GM19395 (cell line): ENCODE measurements around the gene KCNN3.

Source experiments
- ATAC-seq: cut with Tn5 transposase; IDR thresholded peaks from one replicate; pipeline ENCODE4 v1.9.1; 2021; ENCODE audit warnings: mild to moderate bottlenecking, moderate library complexity; ENCODE audit not compliant: unreplicated experiment

Gene KCNN3

DNA sequence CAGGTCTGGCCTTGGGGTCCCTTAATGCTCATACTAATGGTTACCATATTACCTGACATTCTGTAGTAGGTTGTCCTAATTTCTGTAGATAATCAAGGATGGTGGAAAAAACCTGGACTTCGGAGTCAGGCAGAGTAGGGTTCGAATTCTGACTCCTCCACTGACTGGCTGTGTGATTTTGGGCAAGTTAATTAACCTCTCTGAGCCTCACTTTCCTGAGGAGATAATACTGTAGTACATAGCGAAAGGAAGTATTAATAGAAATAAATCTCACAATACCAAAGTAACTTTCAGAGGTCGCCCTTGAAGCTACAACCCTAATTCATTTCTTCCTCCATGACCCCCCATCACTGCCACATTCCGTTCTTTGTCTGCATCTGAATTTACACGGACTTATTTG, 72.9 kb downstream of the KCNN3 start:
- ATAC-seq = no peak

DNA sequence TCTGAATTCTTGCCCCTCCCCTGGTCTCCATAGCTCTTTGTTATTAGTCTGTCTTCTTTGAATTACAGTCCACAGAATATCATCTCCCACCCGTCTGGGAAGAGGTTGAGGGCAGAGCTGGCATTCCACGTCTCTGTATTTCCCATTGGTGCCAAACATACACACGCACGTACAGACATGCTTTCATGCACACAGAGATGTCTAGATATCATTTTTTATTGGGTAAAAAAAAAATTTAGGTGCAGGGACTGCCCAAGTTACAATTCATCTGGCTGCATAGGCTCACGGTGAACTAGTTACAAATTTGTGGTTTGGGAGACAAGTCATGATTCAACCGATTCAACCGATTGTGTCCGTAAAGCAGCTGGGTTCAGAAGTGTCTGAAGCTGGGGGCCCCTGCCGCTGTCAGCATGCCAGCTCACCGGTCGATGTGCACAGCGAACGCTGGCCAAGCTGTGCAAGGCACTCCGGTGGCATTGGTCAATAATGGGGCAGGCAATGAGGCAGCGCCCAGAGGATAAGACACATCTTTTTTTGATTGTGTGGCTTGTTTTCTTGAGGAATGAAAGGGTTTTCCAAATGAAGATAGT, 73.7 kb downstream of the KCNN3 start:
- ATAC-seq = no peak

DNA sequence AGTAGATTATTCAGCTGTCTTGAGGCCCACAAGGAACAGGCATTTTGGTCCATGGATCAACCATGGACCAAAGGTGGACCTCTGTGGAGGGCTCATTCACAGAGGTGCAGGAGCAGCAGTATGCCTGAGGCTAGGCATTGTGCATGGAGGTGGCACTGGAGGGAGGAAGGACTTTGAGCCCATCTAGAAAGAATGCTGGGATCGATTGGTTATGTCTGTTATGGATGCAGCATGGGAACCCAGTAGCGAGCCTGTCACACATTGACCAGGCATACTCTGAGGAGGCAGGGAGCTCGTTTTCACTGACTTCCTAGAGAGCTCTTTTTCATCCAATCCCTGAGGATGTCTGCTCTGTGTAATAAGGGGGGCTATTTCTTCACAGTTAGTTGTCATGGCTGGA, 75.5 kb downstream of the KCNN3 start:
- ATAC-seq = no peak

DNA sequence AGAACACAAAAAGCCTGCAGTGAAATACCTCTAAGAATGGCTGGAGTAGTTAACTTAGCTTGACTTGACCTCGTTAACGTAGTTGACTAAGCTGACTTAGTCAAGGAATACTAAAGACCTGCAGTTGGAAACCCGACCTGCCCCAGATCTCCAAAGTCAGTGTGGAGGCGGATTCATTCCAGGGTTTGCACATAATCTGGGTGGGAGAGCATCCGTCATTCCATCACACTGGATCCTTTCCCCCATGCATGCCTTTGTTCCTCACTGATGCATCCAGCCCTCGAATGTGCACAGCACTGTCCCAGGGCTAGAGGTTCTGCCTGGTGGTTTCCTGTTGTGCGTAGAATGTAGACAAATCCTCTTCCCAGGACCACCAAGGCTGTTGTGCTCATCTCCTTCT, 76.4 kb downstream of the KCNN3 start:
- no peak for ATAC-seq

DNA sequence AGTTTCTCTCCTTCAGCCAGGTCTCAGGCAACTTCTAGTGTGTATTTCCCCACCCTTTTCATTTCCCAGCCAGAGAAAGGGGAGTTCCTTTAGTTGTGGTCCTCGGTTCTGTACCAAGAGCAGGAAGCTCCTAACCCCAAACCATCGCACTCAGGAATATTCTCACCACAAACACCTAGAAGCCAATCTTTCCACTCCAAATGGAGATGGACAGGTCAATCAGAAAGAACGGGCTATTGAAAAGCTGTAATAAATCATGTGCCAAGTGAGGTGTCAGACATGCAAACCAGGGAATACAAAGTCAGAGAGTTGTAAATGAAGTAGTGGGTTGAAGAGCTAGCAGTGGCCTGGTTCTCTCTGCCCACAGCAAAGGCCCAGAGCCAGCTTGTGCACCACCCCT, 77.2 kb downstream of the KCNN3 start:
- ATAC-seq = no peak

DNA sequence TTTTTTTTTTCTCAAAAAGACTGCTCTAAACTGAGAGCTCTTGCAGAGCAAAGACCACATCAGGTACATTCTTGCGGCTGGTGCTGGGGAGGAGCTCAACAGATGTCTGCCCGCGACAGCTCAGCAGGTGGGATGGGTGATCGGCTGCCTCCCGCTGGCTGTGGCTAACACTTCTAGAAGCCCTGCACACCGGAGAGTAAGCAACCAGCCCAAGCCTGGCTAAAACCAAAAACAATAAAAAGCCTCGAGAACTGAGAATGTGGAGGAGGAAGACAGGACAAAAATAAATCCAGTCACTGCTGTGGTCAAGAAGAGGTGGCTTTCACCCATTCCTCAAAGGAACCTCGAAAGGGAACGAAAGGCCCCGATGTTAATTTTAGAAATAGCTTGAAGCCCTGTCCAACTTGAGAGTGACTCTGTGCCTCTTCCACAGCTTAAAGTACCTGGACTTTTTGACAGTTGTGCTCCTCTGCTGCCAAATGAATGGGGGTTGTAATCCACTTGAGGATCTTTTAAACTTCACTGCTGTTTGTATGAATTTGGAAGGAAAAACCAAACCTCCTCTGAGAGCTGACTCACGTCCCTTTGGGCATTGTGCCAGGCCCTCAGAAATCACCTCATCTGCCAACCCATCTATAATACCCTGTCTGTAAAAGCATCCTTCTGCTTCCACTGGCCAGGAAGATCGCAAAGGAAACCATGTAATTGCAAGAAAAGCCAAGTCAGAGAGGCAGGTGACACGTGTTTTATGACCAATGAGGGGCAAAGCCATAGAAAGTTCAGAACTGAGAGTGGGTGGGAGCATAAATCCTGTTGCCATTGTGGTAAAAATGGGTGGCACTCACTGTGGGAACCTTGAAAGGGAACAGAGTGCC, 78.6 kb downstream of the KCNN3 start:
- ATAC-seq = peak; percentile 90

DNA sequence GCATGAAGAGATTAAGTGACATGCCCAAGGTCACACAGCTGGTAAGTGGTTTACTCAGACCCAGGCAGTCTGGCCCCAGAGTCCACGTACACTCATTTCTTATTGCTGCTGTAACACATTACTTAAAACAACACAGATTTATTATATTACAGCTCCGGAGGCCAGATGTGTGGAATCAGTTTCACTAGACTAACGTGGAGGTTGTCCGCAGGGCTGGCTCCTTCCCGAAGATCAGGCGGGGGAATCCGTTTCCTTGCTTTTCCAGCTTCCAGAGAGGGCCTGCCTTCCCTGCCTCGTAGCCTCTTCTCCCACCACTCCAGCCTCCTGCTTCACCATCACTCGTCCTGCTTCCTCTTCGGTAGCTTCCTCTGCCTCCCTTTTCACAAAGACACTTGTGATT, 81.2 kb downstream of the KCNN3 start:
- no peak for ATAC-seq

DNA sequence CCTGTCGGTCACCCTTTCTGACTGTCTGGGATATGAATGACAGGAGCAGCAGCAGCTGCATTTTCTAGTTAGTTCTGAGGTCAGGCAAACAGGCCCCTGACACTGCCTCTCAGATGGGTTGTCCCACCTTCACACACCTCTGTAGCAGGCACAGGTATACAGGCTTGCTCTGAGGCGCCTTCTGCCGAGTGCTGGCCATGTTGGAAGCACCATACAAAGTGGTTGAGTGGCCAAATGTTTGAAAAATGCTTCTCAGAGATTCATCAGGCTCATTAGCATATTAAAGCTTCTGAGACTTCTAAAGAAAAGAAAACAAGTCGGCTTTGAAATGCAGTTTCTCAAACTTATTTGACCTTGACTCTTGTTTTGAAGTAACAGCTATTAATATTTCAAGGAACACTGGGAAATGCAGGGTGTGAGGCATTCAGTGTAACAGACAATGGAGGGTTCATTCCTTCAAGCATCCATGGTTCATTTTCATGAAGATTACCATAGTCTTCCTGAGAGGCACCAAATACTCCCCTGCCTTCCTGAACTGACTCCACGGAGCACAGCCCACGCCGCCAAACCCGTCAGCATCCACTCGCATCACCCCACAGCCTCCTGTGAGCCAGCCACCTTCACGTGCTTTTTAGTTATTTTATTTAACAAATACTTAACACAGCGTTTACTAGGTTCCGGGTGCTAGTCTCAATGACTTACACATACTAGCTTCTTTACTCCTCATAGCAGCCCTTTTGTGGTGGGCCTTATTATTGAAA, 81.8 kb downstream of the KCNN3 start:
- ATAC-seq = no peak

DNA sequence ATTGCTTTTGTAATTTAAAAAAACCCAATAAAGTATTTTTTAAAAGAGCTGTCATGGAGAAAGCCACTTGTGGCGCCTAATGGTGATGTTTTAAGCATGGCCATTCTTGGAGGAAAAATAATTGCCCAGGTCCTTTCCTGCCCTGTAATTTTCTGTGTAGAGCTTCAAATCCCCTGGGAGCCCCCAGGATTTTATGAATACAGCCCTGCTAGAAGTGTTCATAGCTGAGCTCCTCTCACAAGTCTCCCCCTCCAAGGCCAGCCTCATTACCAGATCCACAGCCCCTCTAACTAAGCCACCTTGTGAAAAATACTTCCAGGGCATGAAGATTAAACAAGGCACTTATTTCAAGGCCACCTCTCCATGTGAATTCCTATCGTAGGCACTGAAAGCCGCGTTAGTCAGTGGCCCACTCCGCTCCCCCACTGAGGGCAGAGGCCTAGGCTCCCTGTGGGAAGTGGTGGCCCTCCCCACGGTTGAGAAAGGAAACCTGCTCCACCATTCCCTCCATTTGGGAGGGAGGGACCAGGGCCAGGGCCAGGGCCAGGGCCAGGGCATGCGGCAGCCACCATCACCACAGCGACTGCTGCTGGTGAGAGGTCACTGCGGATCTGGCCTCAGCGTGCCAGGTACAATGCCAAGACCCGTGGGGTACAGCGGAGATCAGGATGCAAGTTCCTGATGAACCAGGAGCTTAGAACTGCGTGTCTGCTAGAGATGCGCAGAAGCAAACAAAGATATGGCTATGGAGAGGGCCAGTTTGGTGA, 83.1 kb downstream of the KCNN3 start:
- no peak for ATAC-seq

DNA sequence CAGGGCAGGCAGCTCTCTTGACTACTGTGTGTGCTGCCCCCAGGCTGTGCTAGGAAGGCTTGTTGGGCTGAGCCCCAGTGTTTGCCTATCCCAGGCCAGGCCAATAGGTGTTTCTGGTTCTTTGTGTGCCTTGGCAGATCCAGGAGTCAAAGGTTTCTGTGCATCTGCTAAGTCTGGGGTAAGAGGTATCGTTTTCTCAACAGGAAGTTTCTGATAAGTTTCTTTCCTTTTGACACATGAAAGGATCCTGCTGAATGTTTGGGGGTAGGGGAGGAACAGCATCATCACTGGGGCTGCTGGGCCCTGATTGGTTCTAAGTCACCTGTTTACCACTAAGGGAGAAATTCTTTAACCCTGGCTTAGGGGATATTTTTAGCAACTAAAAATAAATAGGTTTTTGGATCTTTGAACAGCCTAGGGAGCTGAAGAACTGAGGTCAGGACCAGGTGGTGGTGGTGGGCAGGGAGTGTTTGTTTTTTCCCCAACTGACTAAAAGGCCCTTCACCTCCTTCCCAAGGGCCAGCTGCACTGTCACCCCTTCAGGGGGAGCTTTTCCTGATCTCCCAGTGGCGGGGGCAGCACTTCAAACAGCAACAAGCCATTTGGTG, 85.1 kb downstream of the KCNN3 start:
- ATAC-seq = peak; percentile 79

DNA sequence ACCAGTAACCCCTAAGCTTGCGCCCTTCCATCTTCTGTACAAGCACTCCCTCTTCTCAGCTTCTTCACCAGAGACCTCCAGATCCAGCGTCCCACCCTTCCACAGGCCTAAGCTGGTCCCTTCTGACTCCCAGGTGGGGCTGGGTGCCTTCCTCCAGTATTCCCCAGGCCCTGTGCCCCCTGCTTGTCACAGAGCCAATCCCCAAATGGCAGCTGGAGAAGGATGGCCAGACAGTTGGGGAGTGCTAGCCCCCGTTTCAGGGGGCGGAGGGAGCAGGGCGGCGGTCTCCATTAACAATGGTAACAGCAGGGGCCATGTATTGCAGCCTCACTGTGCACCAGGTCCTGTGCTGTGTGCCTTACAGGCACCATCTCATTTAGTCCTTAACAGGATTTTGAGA, 85.7 kb downstream of the KCNN3 start:
- ATAC-seq = no peak

DNA sequence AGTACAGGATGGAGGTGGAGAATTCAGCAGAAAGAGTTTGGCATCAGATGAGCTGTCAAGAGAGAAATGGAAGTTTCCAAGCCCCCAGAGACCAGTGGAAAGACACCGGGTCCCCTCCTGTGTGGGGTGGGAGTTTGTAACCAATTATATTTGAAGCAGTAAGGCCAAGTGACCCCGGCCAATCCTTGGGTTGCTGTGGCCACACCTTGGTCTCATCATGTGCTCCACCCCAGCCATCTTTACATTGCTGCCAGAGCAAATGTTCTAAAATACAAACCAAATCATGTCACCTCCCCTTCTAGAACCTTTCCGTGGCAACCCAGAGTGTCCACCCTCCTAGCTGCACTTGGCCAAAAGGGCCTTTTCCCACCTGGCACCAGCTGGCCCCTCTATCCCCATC, 86.1 kb downstream of the KCNN3 start:
- no peak for ATAC-seq

DNA sequence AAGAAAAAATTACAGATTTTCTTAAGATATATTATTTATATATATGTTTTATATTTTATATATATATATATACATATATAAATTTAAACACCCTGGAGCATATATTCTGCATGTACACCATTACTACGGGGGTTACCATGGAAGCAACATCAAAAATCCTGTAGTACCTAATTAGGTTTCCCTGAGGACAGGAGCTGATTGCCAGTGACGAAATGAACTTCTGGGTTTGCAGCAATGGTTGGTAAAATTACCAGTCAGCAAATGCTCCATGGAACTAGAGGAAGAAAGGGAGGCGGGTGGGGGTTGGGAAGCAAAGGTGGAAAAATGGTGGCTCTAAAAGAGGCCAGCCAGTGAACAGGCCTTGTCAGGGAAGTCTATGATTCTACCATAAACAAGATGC, 89.5 kb downstream of the KCNN3 start:
- ATAC-seq = no peak

DNA sequence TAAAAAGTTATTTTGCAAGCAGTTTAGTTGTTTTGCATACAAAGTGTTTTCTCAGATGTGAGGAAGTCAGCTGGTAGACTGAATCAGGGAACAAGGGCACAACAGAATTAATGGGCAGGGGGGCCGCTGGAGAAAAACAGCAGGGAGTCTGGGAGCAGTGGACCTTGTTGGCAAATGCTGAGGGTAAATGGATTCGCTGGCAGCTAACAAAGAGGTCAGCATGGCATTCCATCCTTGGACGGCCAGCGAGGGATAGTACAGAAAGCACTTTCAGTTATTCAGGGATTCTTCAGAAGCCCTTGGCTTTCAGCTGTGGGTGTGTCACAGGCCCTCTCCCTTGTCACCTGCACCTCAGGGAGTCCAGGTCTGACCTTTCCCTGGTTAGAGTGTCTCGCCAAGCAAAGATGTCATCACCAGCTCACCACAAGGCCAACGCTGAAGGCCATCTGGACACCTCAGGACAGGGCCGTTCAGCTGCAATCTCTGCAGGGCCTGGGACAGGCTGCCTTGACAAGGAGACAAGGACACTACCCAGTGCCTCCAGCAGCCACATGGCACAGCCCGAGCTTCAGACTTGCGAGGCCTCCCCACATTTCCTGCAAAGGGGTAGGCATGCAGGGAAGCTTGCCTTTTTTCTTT, 90.4 kb downstream of the KCNN3 start:
- ATAC-seq = no peak

DNA sequence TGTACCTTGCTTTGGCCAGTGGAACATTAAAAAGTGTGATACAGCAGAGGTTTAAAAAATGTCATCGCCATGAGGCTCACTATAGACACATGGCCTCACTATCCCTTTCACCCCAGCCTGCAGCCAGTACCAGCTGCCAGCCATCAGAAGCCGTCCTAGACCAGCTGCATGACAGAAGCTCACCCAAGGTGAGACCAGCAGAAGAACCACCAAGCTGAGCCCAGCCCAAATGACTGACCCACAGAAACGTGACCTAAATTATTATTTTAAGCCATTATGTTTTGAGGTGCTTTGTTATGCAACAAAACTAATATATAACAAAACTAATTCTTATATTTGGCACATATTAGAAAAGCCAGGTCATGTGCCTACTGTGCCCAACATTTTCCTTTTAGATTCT, 91.1 kb downstream of the KCNN3 start:
- ATAC-seq = no peak

DNA sequence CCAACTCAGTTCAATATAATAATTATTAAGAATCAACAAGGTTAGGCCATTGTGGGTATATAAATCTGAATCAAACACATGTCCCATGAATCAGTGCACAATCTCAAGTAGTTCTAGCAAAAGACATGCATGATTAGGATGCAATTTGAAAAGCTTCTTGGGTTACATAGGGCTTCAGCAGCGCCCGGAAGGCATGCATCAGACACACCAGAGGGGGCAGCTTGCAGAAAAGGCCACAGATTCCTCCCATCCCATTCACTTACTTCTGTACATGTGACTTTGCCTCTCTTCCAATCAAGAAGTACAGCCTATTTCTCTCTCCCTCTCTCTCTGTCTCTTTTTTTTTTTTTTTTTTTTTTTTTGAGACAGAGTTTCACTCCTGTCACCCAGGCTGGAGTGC, 91.8 kb downstream of the KCNN3 start:
- no peak for ATAC-seq

DNA sequence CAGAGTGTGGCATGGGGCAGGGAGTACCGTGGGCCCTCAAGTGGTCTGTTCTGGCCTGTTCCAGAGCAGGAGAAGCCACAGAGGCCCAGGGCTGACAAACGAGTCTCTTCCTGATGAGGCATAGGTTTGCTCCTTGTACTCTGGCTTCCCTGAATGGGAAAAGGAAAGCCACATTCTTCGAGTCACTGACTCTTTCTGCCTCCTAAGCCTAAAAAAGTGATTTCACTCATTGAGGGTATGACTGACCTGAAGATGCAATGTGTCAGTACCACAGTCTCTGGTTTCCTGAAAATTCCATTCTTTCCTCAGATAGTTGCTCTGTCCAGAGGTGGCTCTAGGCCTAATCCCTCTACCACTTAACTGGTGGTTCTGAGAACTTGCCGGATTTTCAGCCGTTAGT, 92.3 kb downstream of the KCNN3 start:
- no peak for ATAC-seq

DNA sequence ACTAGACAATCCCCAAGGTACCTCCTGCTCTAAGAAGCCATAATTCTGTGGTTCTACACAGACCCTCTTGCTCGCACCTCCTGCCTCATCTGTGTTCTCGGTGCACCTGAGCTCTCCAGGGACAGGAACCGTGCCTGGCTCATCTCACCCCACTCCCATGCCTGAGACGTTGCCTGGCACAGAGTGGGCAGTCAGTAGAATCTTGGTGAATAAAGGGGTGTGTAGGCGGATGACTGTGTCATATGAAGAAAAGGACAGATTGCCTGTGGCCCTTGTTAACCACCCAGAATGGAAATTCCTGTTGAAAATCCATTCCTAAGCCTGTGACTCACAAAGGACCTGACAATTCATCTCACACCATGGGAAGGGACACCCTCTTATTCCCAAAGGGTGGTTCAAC, 92.9 kb downstream of the KCNN3 start:
- no peak for ATAC-seq

DNA sequence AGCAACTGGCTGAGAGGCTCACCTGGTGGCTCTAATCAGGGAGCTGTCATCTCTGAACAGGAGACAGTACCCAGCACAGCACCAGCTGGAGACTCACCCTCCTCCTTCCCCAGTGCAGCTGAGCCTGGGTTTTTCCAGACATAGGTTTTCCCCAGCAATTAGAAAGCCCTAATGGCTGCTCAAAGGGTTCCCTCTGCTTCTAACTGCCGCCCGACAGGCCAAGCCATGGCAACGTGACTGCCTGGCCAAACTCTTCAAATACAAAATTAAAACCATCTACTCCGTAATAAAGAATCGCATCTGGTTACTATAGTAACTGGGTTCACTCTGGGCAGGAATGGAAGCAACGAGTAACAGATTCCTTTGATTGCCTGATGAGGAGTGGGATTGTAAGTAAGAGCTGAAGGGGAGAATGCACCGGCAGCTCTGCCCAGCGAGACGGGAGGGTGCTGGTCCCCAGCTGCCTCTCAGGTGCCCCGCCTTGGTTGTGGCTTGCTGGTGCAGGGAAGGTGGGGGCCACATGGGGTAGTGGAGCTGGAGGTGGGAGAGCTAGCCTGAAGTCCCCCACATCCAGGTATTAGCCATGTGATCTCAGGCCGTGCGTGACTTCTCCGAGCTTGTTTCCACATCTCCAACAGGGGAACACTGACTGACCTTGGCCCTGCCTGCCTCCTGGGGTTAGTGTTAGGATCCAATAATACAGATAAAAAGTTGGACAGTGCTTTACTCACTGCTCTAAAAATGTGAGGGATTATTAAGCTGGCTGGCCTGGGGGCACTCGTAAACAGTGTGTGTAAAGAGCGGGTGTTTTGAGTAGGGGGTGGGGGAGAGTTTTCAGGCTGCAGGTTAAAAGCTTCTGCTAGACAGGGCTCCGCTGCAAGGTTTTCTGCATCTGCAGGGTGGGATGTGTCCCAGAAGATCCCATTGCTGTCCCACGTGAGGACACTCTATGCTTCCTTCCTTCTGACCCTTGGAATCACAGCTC, 94.2 kb downstream of the KCNN3 start:
- ATAC-seq = no peak
